Measurements from ENCODE around the gene DNMBP. TPM values are rescaled to one million over a fixed set of nuclear protein-coding genes. Genes with fewer than 3 reads are reported as not detected.

Gene DNMBP, protein sequence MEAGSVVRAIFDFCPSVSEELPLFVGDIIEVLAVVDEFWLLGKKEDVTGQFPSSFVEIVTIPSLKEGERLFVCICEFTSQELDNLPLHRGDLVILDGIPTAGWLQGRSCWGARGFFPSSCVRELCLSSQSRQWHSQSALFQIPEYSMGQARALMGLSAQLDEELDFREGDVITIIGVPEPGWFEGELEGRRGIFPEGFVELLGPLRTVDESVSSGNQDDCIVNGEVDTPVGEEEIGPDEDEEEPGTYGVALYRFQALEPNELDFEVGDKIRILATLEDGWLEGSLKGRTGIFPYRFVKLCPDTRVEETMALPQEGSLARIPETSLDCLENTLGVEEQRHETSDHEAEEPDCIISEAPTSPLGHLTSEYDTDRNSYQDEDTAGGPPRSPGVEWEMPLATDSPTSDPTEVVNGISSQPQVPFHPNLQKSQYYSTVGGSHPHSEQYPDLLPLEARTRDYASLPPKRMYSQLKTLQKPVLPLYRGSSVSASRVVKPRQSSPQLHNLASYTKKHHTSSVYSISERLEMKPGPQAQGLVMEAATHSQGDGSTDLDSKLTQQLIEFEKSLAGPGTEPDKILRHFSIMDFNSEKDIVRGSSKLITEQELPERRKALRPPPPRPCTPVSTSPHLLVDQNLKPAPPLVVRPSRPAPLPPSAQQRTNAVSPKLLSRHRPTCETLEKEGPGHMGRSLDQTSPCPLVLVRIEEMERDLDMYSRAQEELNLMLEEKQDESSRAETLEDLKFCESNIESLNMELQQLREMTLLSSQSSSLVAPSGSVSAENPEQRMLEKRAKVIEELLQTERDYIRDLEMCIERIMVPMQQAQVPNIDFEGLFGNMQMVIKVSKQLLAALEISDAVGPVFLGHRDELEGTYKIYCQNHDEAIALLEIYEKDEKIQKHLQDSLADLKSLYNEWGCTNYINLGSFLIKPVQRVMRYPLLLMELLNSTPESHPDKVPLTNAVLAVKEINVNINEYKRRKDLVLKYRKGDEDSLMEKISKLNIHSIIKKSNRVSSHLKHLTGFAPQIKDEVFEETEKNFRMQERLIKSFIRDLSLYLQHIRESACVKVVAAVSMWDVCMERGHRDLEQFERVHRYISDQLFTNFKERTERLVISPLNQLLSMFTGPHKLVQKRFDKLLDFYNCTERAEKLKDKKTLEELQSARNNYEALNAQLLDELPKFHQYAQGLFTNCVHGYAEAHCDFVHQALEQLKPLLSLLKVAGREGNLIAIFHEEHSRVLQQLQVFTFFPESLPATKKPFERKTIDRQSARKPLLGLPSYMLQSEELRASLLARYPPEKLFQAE (N-terminal part only)
- 2.9 TPM for polyA plus RNA-seq (2012; ENCODE audit: insufficient read length, low read depth)

GRCh38 chr10:100009793-100010676 is at the start of gene DNMBP:
DNMBP (minus strand) TSS chr10:100009947; CDS start chr10:99972124, 37,823 bp downstream.
- TF ChIP-seq SIN3A (IDR thresholded peaks at IDR 0.05; ENCODE audit: borderline replicate concordance, insufficient read depth, low read length) (no peak), REST (IDR thresholded peaks at IDR 0.05; ENCODE audit: insufficient read depth in 1 of 2, low read depth in 2 of 2, low read length in 2 of 2) (no peak), FOXP2 (optimal IDR thresholded peaks at IDR 0.05; ENCODE audit: borderline replicate concordance, extremely low read depth, extremely low read length, insufficient read depth) (no peak), TAF1 (IDR thresholded peaks at IDR 0.05; ENCODE audit: borderline replicate concordance, insufficient read depth, low read length) (no peak), POLR2AphosphoS5 (IDR thresholded peaks at IDR 0.05; ENCODE audit: low read depth, low read length) (no peak)

- TF ChIP-seq REST (IDR thresholded peaks at IDR 0.05; ENCODE audit: insufficient read depth in 1 of 2, low read depth in 2 of 2, low read length in 2 of 2): no peak
- TF ChIP-seq SIN3A (IDR thresholded peaks at IDR 0.05; ENCODE audit: borderline replicate concordance, insufficient read depth, low read length): no peak
- TF ChIP-seq POLR2AphosphoS5 (IDR thresholded peaks at IDR 0.05; ENCODE audit: low read depth, low read length): no peak
- TF ChIP-seq TAF1 (IDR thresholded peaks at IDR 0.05; ENCODE audit: borderline replicate concordance, insufficient read depth, low read length): no peak
- TF ChIP-seq FOXP2 (optimal IDR thresholded peaks at IDR 0.05; ENCODE audit: borderline replicate concordance, extremely low read depth, extremely low read length, insufficient read depth): no peak
These were observed 48.2 kb upstream of the DNMBP start for GRCh38 chr10:100057948-100058347.

DNA sequence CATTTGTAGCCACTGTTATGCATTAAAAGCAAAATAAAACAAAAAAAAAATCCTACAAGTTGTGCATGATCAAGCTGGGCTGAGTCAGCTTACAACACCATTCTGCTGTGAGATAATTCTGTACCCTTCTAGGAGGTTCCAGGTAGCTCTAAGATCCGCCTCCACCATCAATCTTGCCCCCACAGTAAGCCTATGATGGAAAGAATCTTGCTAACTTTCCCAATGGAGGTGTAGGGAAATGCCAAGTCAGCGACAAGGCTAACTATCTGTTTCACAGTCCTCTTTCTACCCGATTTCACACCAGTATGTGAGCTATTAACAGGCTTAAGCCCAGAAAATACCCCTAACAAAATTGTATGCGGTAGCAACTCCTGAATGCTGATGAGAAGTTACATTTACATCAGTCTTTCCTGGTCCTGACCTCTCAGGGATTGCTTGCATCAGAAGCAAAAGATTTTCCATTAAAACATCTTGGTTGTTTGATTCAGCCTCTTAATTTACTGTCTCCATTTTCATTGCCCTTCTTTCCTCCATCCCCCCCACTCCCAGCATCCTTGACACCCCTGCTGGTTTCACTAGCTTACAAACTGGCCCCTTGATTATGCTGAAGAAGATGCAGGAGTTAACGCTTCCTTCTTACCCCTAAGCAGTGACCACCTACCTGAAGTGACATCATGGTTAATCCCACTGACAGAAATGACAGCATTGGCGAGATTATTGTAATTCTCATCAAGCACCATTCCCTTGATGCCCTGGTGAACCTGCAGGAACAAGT is 44.1 kb upstream of the DNMBP start:
- TF ChIP-seq SIN3A (IDR thresholded peaks at IDR 0.05; ENCODE audit: borderline replicate concordance, insufficient read depth, low read length) (no peak), TAF1 (IDR thresholded peaks at IDR 0.05; ENCODE audit: borderline replicate concordance, insufficient read depth, low read length) (no peak), FOXP2 (optimal IDR thresholded peaks at IDR 0.05; ENCODE audit: borderline replicate concordance, extremely low read depth, extremely low read length, insufficient read depth) (no peak), REST (IDR thresholded peaks at IDR 0.05; ENCODE audit: insufficient read depth in 1 of 2, low read depth in 2 of 2, low read length in 2 of 2) (no peak), POLR2AphosphoS5 (IDR thresholded peaks at IDR 0.05; ENCODE audit: low read depth, low read length) (no peak)

All from PFSK-1 (cell line).